Astrocyte of the spinal cord (primary cell): Measurements from ENCODE around the gene PLCL1.

Experiments used
- DNase-seq: peaks from one replicate; pipeline ENCODE4 v3.0.0; 2011; ENCODE audit warnings: low read depth, low spot score
- H3K4me3 ChIP-seq: 2 replicates; pipeline ENCODE4 v1.5.1; 2011; ENCODE audit warnings: low read depth, mild to moderate bottlenecking, low read length, moderate library complexity
- in situ Hi-C: cut with HindIII; loops from 2 replicates; pipeline ENCODE4 v1.10.0; 2017; ENCODE audit warnings: low sequenced_read_pairs
- TF ChIP-seq, protein P1 (sequence below): IDR thresholded peaks from 2 replicates; pipeline ENCODE4 v1.5.1; 2012; ENCODE audit warnings: low read depth, mild to moderate bottlenecking, low read length, inconsistent platforms

The PLCL1 gene

DNA sequence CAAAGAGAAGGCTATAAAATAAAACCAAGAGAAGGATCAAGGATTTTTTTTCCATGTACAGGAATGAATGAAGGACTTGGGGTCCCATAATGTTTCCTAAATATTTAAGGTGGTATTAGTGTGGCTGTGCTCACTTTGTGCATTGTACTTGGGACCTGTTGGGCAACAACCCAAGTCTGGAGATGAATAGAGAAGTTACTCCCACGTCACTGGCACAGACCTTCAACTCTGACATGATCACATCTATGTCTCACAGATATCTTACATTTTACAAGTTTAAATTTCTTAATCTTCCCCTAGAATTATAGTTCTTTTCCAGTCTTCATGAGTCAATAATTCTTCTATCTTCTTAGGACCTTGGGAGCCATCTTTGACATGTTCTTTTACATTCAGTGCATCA, 133.4 kb downstream of the PLCL1 start:
- no peak for DNase-seq
- H3K4me3 ChIP-seq: no peak overlapping the region
- in situ Hi-C loops: no loop called here
- TF ChIP-seq, protein P1, sequence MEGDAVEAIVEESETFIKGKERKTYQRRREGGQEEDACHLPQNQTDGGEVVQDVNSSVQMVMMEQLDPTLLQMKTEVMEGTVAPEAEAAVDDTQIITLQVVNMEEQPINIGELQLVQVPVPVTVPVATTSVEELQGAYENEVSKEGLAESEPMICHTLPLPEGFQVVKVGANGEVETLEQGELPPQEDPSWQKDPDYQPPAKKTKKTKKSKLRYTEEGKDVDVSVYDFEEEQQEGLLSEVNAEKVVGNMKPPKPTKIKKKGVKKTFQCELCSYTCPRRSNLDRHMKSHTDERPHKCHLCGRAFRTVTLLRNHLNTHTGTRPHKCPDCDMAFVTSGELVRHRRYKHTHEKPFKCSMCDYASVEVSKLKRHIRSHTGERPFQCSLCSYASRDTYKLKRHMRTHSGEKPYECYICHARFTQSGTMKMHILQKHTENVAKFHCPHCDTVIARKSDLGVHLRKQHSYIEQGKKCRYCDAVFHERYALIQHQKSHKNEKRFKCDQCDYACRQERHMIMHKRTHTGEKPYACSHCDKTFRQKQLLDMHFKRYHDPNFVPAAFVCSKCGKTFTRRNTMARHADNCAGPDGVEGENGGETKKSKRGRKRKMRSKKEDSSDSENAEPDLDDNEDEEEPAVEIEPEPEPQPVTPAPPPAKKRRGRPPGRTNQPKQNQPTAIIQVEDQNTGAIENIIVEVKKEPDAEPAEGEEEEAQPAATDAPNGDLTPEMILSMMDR: no peak

- DNase-seq: no peak
- no peak overlapping the region for H3K4me3 ChIP-seq
- TF ChIP-seq, protein P1: no peak
- in situ Hi-C loops: no loop called here
Measured at GRCh38 chr2:197938555-197938954, 134.2 kb downstream of the PLCL1 start.

- no peak for DNase-seq
- TF ChIP-seq, protein P1: no peak
- in situ Hi-C loops: no loop called here
- no peak overlapping the region for H3K4me3 ChIP-seq
Measured at GRCh38 chr2:197939787-197940186, 135.4 kb downstream of the PLCL1 start.

DNA sequence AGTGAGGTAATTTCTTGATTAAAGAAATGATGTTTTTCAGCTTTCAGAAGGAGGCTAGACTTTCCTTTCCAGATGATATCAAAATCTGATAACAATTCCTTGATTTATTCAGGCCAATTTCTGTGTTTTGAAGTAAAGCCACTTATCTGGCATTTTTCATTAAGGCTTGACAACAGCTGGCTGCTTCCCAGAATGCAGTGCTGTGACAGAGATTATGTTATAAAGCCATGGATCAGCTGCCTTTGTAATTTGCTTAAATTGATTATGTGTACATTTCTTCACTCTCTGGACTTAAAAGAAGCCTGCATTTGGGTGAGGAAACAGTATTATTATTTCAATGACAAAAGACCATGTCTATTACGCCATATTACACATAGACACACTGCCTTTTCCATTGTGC, 136.0 kb downstream of the PLCL1 start:
- no peak for DNase-seq
- TF ChIP-seq, protein P1: no peak
- no peak overlapping the region for H3K4me3 ChIP-seq
- in situ Hi-C loops: no loop called here

GRCh38 chr2:197941715-197942114, 137.3 kb downstream of the PLCL1 start:
- H3K4me3 ChIP-seq: no peak overlapping the region
- TF ChIP-seq, protein P1: no peak
- in situ Hi-C loops: no loop called here
- DNase-seq: no peak

- in situ Hi-C loops: no loop called here
- no peak overlapping the region for H3K4me3 ChIP-seq
Measured at GRCh38 chr2:197943731-197944130, 139.3 kb downstream of the PLCL1 start.

More at GRCh38 chr2:197943731-197944130, 139.3 kb downstream of the PLCL1 start:
- TF ChIP-seq, protein P1: no peak
- no peak for DNase-seq
